ENCODE results near the gene ZNF324.
A peak's percentile ranks its signal among the peaks of the same experiment; 100 is the strongest.
"Not testable (repeated sequence)": the region's sequence is repeated elsewhere in the genome, so short reads cannot be mapped to it uniquely, and the experiment has no call there.

Gene ZNF324

GRCh38 chr19:58466760-58467589 is at the start of gene ZNF324:
Gene ZNF324, plus strand, starts transcription at chr19:58467080. Its CDS starts 2,106 bp downstream, at chr19:58469186.
- DNase-seq (ENCODE audit: low spot score): peak; percentile 96

GRCh38 chr19:58428617-58429016 is 38.3 kb upstream of the ZNF324 start:
- DNase-seq (ENCODE audit: low spot score): no peak

GRCh38 chr19:58429745-58430144 is 37.1 kb upstream of the ZNF324 start:
- no peak for DNase-seq (ENCODE audit: low spot score)

- DNase-seq (ENCODE audit: low spot score): no peak
Measured at GRCh38 chr19:58434217-58434616, 32.7 kb upstream of the ZNF324 start.

GRCh38 chr19:58439576-58440554 is 27.0 kb upstream of the ZNF324 start, which contains the start of gene ZNF132:
Gene ZNF132, minus strand, starts transcription at chr19:58440153. Its CDS starts 332 bp downstream, at chr19:58439821.
- peak; percentile 98 for DNase-seq (ENCODE audit: low spot score)

GRCh38 chr19:58440556-58440955 is 26.3 kb upstream of the ZNF324 start:
- DNase-seq (ENCODE audit: low spot score): no peak

- DNase-seq (ENCODE audit: low spot score): not testable (repeated sequence)
Measured at GRCh38 chr19:58442986-58443385, 23.9 kb upstream of the ZNF324 start.

GRCh38 chr19:58448860-58449259 is 18.0 kb upstream of the ZNF324 start:
- not testable (repeated sequence) for DNase-seq (ENCODE audit: low spot score)

- not testable (repeated sequence) for DNase-seq (ENCODE audit: low spot score)
Measured at GRCh38 chr19:58449980-58450379, 16.9 kb upstream of the ZNF324 start.

GRCh38 chr19:58450856-58451357 is 16.0 kb upstream of the ZNF324 start:
- DNase-seq (ENCODE audit: low spot score): no peak

- peak; percentile 96 for DNase-seq (ENCODE audit: low spot score)
Measured at GRCh38 chr19:58451358-58452101, 15.3 kb upstream of the ZNF324 start, which contains the start of gene ZNF324B. Gene ZNF324B, plus strand, starts transcription at chr19:58451622. Its CDS starts 2,080 bp downstream, at chr19:58453702.

- DNase-seq (ENCODE audit: low spot score): no peak
Measured at GRCh38 chr19:58453743-58454142, 13.1 kb upstream of the ZNF324 start.

- no peak for DNase-seq (ENCODE audit: low spot score)
Measured at GRCh38 chr19:58455306-58455705, 11.6 kb upstream of the ZNF324 start.

- DNase-seq (ENCODE audit: low spot score): no peak
Measured at GRCh38 chr19:58456111-58456510, 10.8 kb upstream of the ZNF324 start.

- DNase-seq (ENCODE audit: low spot score): no peak
Measured at GRCh38 chr19:58460039-58460438, 6.8 kb upstream of the ZNF324 start.

GRCh38 chr19:58466089-58466759 is 656 bp upstream of the ZNF324 start:
- DNase-seq (ENCODE audit: low spot score): no peak

- DNase-seq (ENCODE audit: low spot score): no peak
Measured at GRCh38 chr19:58468216-58468839, 1.4 kb downstream of the ZNF324 start.

- DNase-seq (ENCODE audit: low spot score): no peak
Measured at GRCh38 chr19:58469241-58470013, 2.5 kb downstream of the ZNF324 start.

- not testable (repeated sequence) for DNase-seq (ENCODE audit: low spot score)
Measured at GRCh38 chr19:58470837-58471543, 4.1 kb downstream of the ZNF324 start.

Measured in CD4-positive, alpha-beta T cell treated with Interleukin-6 at 100 ng/mL for 8 hours (primary cell).